Fibroblast of the aortic adventitia (primary cell): ENCODE measurements around the gene VASH2. TPM values are rescaled to one million over a fixed set of nuclear protein-coding genes. Genes with fewer than 3 reads are reported as not detected.

Experiments used
- DNase-seq: peaks from one replicate; pipeline ENCODE4 v3.0.0-alpha.2; 2010; ENCODE audit warnings: low read depth
- H3K4me3 ChIP-seq: 2 replicates; pipeline ENCODE4 v1.5.1; 2011; ENCODE audit warnings: low read depth, mild to moderate bottlenecking, control low read depth, low read length, moderate library complexity
- total RNA-seq: library from RNA; depleted of rRNA; stranded (reverse); fragments of >200 nt; gene quantifications from 2 replicates; pipeline ENCODE4 v1.2.3, GENCODE V29; 2012; ENCODE audit warnings: low replicate concordance
- TF ChIP-seq, protein P1 (sequence below): IDR thresholded peaks from 2 replicates; pipeline ENCODE4 v1.5.1; 2011; ENCODE audit warnings: mild to moderate bottlenecking, low read length, control low read depth, inconsistent platforms; ENCODE audit not compliant: insufficient read depth

Gene VASH2
- total RNA-seq, 1 donor: 0.90 TPM

DNA sequence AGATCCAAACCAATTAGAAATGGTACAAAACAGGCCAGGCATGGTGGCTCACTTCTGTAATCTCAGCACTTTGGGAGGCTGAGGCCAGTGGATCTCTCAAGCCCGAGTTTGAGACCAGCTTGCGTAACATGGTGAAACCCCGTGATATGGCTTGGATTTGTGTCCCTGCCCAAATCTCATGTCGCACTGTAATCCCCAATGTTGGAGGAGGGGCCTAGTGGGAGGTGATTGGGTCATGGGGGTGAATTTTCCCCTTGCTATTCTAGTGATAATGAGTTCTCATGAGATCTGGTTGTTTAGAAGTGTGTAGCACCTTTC is 7.0 kb upstream of the VASH2 start:
- no peak for DNase-seq
- TF ChIP-seq, protein P1, sequence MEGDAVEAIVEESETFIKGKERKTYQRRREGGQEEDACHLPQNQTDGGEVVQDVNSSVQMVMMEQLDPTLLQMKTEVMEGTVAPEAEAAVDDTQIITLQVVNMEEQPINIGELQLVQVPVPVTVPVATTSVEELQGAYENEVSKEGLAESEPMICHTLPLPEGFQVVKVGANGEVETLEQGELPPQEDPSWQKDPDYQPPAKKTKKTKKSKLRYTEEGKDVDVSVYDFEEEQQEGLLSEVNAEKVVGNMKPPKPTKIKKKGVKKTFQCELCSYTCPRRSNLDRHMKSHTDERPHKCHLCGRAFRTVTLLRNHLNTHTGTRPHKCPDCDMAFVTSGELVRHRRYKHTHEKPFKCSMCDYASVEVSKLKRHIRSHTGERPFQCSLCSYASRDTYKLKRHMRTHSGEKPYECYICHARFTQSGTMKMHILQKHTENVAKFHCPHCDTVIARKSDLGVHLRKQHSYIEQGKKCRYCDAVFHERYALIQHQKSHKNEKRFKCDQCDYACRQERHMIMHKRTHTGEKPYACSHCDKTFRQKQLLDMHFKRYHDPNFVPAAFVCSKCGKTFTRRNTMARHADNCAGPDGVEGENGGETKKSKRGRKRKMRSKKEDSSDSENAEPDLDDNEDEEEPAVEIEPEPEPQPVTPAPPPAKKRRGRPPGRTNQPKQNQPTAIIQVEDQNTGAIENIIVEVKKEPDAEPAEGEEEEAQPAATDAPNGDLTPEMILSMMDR: no peak
- no peak overlapping the region for H3K4me3 ChIP-seq

- TF ChIP-seq, protein P1: no peak
- no peak overlapping the region for H3K4me3 ChIP-seq
- no peak for DNase-seq
These were observed 6.0 kb upstream of the VASH2 start for GRCh38 chr1:212944229-212944901.

GRCh38 chr1:212945056-212945455 is 5.3 kb upstream of the VASH2 start:
- no peak overlapping the region for H3K4me3 ChIP-seq

DNA sequence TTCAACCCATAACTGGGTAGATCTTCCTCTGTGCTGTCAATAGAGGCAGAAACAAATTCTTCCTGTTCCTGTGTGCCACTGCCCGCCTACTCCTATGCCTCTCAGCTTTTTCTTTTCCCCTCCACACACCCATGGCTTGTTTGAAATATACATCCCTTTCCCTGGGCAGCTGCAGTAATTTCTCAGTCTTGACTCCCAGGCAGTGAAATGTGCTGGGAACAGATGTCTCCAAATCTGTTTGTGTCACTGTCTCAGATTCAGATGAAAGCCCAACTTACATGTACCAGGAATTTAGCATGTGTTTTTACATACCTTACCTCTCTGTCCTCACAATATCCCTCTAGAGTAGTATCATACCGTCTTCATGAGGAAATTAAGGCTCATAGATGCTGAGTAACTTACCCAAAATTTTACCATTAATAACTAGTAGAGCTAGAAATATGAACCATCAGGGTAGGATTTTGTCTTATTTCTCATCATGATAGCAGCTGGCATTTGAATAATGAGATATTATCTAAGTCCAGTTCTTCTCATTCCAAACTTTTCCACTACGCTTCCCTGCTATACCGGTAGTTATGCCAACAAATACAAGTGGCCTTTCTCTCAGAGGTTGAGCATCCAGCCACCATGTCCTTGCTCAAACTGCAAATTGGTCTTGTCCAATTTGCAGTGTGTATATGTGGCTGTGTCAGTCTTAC is 4.7 kb upstream of the VASH2 start:
- H3K4me3 ChIP-seq: no peak overlapping the region
- TF ChIP-seq, protein P1: no peak
- DNase-seq: no peak

More at GRCh38 chr1:212945056-212945455, 5.3 kb upstream of the VASH2 start:
- DNase-seq: no peak
- TF ChIP-seq, protein P1: no peak

DNA sequence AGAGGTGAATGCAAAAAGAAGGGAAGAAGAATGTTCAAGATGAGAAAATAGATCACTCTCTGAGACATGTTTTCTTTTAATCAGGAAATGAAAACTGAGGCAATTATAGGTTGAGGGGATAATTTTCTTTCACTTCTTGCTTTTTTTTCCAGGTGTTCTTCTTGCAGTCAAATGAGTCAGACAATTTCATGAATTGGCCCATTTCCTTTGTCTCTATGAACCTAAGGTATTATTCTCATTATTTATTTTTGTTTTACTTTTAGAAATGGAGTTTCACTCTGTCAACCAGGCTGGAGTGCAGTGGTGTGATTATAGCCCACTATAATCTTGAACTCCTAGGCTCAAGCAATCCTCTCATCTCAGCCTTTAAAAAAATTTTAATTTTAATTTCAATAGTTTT is 3.5 kb upstream of the VASH2 start:
- TF ChIP-seq, protein P1: no peak
- H3K4me3 ChIP-seq: no peak overlapping the region
- DNase-seq: no peak

GRCh38 chr1:212949771-212950170 is 570 bp upstream of the VASH2 start:
- peak overlapping the region; percentile 64 for H3K4me3 ChIP-seq
- no peak for DNase-seq
- TF ChIP-seq, protein P1: no peak
